ENCODE measurements around the gene SEMA3E.

Gene SEMA3E

DNA sequence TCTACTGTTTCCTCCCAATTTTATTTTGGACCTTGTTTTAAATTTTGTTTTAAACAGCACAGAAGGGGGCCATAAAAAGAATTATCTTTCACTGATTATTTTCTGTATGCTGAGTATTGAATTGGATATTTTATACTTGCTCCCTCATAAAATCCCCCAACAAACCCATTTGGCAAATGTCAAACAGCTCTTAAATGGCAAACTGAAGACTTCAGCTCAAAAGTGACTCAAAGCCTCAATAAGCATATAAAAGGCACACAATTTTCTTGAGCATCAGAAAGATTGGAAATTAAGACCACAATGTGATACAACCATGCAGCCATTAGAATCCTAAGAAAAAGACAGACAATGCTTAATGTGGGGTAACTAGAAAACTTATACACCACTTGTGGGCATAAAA lies 199.2 kb downstream of the SEMA3E start:
- Histone ChIP-seq H2BK120ac (ENCODE audit: low read depth, low read length) (no peak overlapping the region), H3K9ac (ENCODE audit: low read length) (no peak overlapping the region), H3K4ac (ENCODE audit: low read depth in 1 of 2, low read length in 2 of 2) (no peak overlapping the region), H4K91ac (ENCODE audit: low read length) (no peak overlapping the region), H2BK12ac (ENCODE audit: low read length in 2 of 2) (no peak overlapping the region), H3K27ac (ENCODE audit: low read length, poor library complexity, severe bottlenecking) (no peak overlapping the region), H3K79me1 (replicated peaks; ENCODE audit: low read length, poor library complexity, severe bottlenecking) (no peaks in the 10 kb centered on the region), H3K4me3 (ENCODE audit: insufficient read depth in 1 of 2, low read depth in 1 of 2, low read length in 2 of 2) (no peak overlapping the region), H3K18ac (ENCODE audit: low read depth in 1 of 2, low read length in 2 of 2) (no peak overlapping the region), H3K36me3 (ENCODE audit: control insufficient read depth in 1 of 2, insufficient read depth in 2 of 2, low read depth in 1 of 2, low read length in 2 of 2) (no peaks in the 10 kb centered on the region), H3K4me1 (ENCODE audit: control insufficient read depth, insufficient read depth, low read depth, low read length) (no peaks in the 10 kb centered on the region), H4K8ac (ENCODE audit: low read length) (no peak overlapping the region), H3K14ac (ENCODE audit: low read length in 2 of 2) (no peak overlapping the region), H3K9me3 (ENCODE audit: control insufficient read depth, low read length) (no peaks in the 10 kb centered on the region), H2AFZ (ENCODE audit: low read depth, low read length) (no peak overlapping the region), H3K4me2 (ENCODE audit: low read length, poor library complexity, severe bottlenecking) (no peak overlapping the region), H2AK5ac (ENCODE audit: low read length, severe bottlenecking) (no peak overlapping the region), H3K23ac (ENCODE audit: low read length in 2 of 2) (no peak overlapping the region), H2BK15ac (ENCODE audit: low read depth, poor library complexity, severe bottlenecking) (no peak overlapping the region), H3K27me3 (ENCODE audit: control insufficient read depth in 1 of 2, insufficient read depth in 1 of 2, low read length in 2 of 2) (no peaks in the 10 kb centered on the region), H2BK5ac (ENCODE audit: low read depth, low read length, poor library complexity, severe bottlenecking) (no peak overlapping the region)
- DNase-seq: no peak

DNA sequence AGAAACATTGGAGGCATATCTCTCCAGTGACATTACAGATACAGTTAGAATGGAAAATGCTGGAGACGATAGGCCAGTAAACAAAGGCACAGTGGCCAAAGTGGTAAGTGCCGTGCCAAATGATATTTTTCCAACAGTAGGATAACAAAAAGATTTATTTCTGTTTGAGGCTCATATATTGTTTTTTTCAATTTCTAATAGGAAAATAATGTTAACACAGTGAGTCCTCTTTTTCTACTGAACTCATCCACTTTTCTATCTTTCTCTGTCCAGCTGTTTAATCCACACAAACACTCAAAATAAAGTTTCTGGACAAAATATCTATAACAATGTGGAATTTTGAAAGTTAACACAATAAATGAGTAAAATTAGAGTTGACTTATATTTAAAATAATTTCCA lies 201.3 kb downstream of the SEMA3E start:
- H3K4me2 ChIP-seq (ENCODE audit: low read length, poor library complexity, severe bottlenecking): no peak overlapping the region
- no peak overlapping the region for H2BK15ac ChIP-seq (ENCODE audit: low read depth, poor library complexity, severe bottlenecking)
- no peak overlapping the region for H2AK5ac ChIP-seq (ENCODE audit: low read length, severe bottlenecking)
- no peak overlapping the region for H3K18ac ChIP-seq (ENCODE audit: low read depth in 1 of 2, low read length in 2 of 2)
- H2BK5ac ChIP-seq (ENCODE audit: low read depth, low read length, poor library complexity, severe bottlenecking): no peak overlapping the region
- WGBS: 100% methylated on average over 1 of the region's 2 CpGs
- no peak overlapping the region for H3K9ac ChIP-seq (ENCODE audit: low read length)
- no peak overlapping the region for H3K4ac ChIP-seq (ENCODE audit: low read depth in 1 of 2, low read length in 2 of 2)
- no peaks in the 10 kb centered on the region for H3K9me3 ChIP-seq (ENCODE audit: control insufficient read depth, low read length)
- H3K79me1 ChIP-seq (replicated peaks; ENCODE audit: low read length, poor library complexity, severe bottlenecking): no peaks in the 10 kb centered on the region
- no peak overlapping the region for H2BK120ac ChIP-seq (ENCODE audit: low read depth, low read length)
- no peak for DNase-seq
- H4K8ac ChIP-seq (ENCODE audit: low read length): no peak overlapping the region
- no peaks in the 10 kb centered on the region for H3K36me3 ChIP-seq (ENCODE audit: control insufficient read depth in 1 of 2, insufficient read depth in 2 of 2, low read depth in 1 of 2, low read length in 2 of 2)
- no peak overlapping the region for H4K91ac ChIP-seq (ENCODE audit: low read length)
- peak overlapping the region in 1 of 2 experiments; percentile 8 for H3K4me3 ChIP-seq (ENCODE audit: insufficient read depth in 1 of 2, low read depth in 1 of 2, low read length in 2 of 2)
- H2BK12ac ChIP-seq (ENCODE audit: low read length in 2 of 2): no peak overlapping the region
- H3K27me3 ChIP-seq (ENCODE audit: control insufficient read depth in 1 of 2, insufficient read depth in 1 of 2, low read length in 2 of 2): no peaks in the 10 kb centered on the region
- H3K27ac ChIP-seq (ENCODE audit: low read length, poor library complexity, severe bottlenecking): no peak overlapping the region
- H3K23ac ChIP-seq (ENCODE audit: low read length in 2 of 2): no peak overlapping the region
- H2AFZ ChIP-seq (ENCODE audit: low read depth, low read length): no peak overlapping the region
- H3K4me1 ChIP-seq (ENCODE audit: control insufficient read depth, insufficient read depth, low read depth, low read length): no peaks in the 10 kb centered on the region
- H3K14ac ChIP-seq (ENCODE audit: low read length in 2 of 2): no peak overlapping the region

DNA sequence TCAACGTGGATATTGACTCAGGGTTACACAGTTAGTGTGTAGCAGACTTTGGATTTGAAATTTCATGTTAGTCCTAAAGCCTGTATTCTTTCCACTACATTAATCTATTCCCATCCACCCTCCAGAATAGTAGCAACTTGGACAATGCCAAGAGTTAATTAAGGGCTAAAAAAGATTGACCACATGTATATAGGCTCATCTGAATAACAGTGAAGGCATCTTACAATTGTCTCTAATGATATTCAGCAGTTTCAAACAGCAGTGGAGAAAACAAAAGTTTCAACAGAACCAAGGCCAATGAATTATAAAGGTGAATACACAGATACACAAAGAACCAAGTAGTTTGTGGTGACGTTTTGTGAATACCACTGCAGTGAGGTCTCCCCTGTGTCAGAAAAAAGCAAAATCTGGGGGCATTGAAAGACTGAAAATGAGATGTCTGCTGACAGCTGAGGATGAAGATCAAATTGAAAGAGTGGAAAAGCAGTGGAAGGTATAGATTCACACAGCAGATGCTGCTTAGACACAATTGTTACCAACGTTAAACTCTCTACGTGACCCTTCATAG lies 202.8 kb downstream of the SEMA3E start:
- H2AK5ac ChIP-seq (ENCODE audit: low read length, severe bottlenecking): no peak overlapping the region
- no peaks in the 10 kb centered on the region for H3K79me1 ChIP-seq (replicated peaks; ENCODE audit: low read length, poor library complexity, severe bottlenecking)
- H3K4me1 ChIP-seq (ENCODE audit: control insufficient read depth, insufficient read depth, low read depth, low read length): no peaks in the 10 kb centered on the region
- H3K9me3 ChIP-seq (ENCODE audit: control insufficient read depth, low read length): no peaks in the 10 kb centered on the region
- H2BK5ac ChIP-seq (ENCODE audit: low read depth, low read length, poor library complexity, severe bottlenecking): no peak overlapping the region
- no peak overlapping the region for H3K18ac ChIP-seq (ENCODE audit: low read depth in 1 of 2, low read length in 2 of 2)
- H3K4me3 ChIP-seq (ENCODE audit: insufficient read depth in 1 of 2, low read depth in 1 of 2, low read length in 2 of 2): no peak overlapping the region
- no peak overlapping the region for H2AFZ ChIP-seq (ENCODE audit: low read depth, low read length)
- H3K36me3 ChIP-seq (ENCODE audit: control insufficient read depth in 1 of 2, insufficient read depth in 2 of 2, low read depth in 1 of 2, low read length in 2 of 2): no peaks in the 10 kb centered on the region
- WGBS: 83% methylated on average over 2 of the region's 4 CpGs
- no peak overlapping the region for H2BK12ac ChIP-seq (ENCODE audit: low read length in 2 of 2)
- no peak overlapping the region for H3K4ac ChIP-seq (ENCODE audit: low read depth in 1 of 2, low read length in 2 of 2)
- no peak overlapping the region for H4K91ac ChIP-seq (ENCODE audit: low read length)
- no peak for DNase-seq
- no peak overlapping the region for H3K4me2 ChIP-seq (ENCODE audit: low read length, poor library complexity, severe bottlenecking)
- no peak overlapping the region for H4K8ac ChIP-seq (ENCODE audit: low read length)
- H3K27me3 ChIP-seq (ENCODE audit: control insufficient read depth in 1 of 2, insufficient read depth in 1 of 2, low read length in 2 of 2): no peaks in the 10 kb centered on the region
- H3K14ac ChIP-seq (ENCODE audit: low read length in 2 of 2): no peak overlapping the region
- no peak overlapping the region for H2BK15ac ChIP-seq (ENCODE audit: low read depth, poor library complexity, severe bottlenecking)
- H3K23ac ChIP-seq (ENCODE audit: low read length in 2 of 2): no peak overlapping the region
- H3K27ac ChIP-seq (ENCODE audit: low read length, poor library complexity, severe bottlenecking): no peak overlapping the region
- no peak overlapping the region for H2BK120ac ChIP-seq (ENCODE audit: low read depth, low read length)
- H3K9ac ChIP-seq (ENCODE audit: low read length): no peak overlapping the region

DNA sequence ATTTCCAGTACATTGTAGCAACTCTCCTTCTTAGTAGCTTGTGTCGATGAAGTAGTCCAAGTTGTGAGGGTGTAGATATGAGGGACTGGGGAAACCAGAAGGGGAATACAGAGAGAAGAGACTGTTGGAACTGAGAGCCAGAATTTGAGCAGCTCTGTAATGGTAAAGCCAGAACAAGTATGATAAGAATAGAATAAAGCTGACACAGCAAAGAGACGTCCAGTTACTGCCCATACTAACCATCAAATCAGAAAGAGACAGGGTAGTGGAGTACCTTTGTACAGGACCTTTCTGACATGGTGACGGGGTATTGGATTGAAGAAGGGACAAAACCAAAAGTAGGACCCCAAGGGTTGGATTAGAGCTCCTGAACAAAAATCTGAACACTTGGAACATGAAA lies 206.0 kb downstream of the SEMA3E start:
- H2BK5ac ChIP-seq (ENCODE audit: low read depth, low read length, poor library complexity, severe bottlenecking): no peak overlapping the region
- H3K4me3 ChIP-seq (ENCODE audit: insufficient read depth in 1 of 2, low read depth in 1 of 2, low read length in 2 of 2): no peak overlapping the region
- H3K79me1 ChIP-seq (replicated peaks; ENCODE audit: low read length, poor library complexity, severe bottlenecking): no peaks in the 10 kb centered on the region
- no peak overlapping the region for H2BK120ac ChIP-seq (ENCODE audit: low read depth, low read length)
- H2BK15ac ChIP-seq (ENCODE audit: low read depth, poor library complexity, severe bottlenecking): no peak overlapping the region
- no peaks in the 10 kb centered on the region for H3K4me1 ChIP-seq (ENCODE audit: control insufficient read depth, insufficient read depth, low read depth, low read length)
- no peaks in the 10 kb centered on the region for H3K27me3 ChIP-seq (ENCODE audit: control insufficient read depth in 1 of 2, insufficient read depth in 1 of 2, low read length in 2 of 2)
- no peak overlapping the region for H3K4ac ChIP-seq (ENCODE audit: low read depth in 1 of 2, low read length in 2 of 2)
- H3K23ac ChIP-seq (ENCODE audit: low read length in 2 of 2): no peak overlapping the region
- H3K18ac ChIP-seq (ENCODE audit: low read depth in 1 of 2, low read length in 2 of 2): no peak overlapping the region
- H4K8ac ChIP-seq (ENCODE audit: low read length): no peak overlapping the region
- no peak for DNase-seq
- no peaks in the 10 kb centered on the region for H3K36me3 ChIP-seq (ENCODE audit: control insufficient read depth in 1 of 2, insufficient read depth in 2 of 2, low read depth in 1 of 2, low read length in 2 of 2)
- H3K14ac ChIP-seq (ENCODE audit: low read length in 2 of 2): no peak overlapping the region
- WGBS: 100% methylated on average over 2 of the region's 3 CpGs
- H4K91ac ChIP-seq (ENCODE audit: low read length): no peak overlapping the region
- H2BK12ac ChIP-seq (ENCODE audit: low read length in 2 of 2): no peak overlapping the region
- no peak overlapping the region for H3K27ac ChIP-seq (ENCODE audit: low read length, poor library complexity, severe bottlenecking)
- no peak overlapping the region for H3K4me2 ChIP-seq (ENCODE audit: low read length, poor library complexity, severe bottlenecking)
- H3K9ac ChIP-seq (ENCODE audit: low read length): no peak overlapping the region
- no peak overlapping the region for H2AK5ac ChIP-seq (ENCODE audit: low read length, severe bottlenecking)
- H2AFZ ChIP-seq (ENCODE audit: low read depth, low read length): no peak overlapping the region
- H3K9me3 ChIP-seq (ENCODE audit: control insufficient read depth, low read length): no peaks in the 10 kb centered on the region

All from mesenchymal stem cell (in vitro differentiated cells and primary cell).